Measurements from ENCODE around the gene SLC25A25. TPM values are rescaled to one million over a fixed set of nuclear protein-coding genes. Genes with fewer than 3 reads are reported as not detected.

SLC25A25 gene
- total and polyA plus RNA-seq, 11 donors, result 1.7 to 15.1 (median 6.7) TPM

DNA sequence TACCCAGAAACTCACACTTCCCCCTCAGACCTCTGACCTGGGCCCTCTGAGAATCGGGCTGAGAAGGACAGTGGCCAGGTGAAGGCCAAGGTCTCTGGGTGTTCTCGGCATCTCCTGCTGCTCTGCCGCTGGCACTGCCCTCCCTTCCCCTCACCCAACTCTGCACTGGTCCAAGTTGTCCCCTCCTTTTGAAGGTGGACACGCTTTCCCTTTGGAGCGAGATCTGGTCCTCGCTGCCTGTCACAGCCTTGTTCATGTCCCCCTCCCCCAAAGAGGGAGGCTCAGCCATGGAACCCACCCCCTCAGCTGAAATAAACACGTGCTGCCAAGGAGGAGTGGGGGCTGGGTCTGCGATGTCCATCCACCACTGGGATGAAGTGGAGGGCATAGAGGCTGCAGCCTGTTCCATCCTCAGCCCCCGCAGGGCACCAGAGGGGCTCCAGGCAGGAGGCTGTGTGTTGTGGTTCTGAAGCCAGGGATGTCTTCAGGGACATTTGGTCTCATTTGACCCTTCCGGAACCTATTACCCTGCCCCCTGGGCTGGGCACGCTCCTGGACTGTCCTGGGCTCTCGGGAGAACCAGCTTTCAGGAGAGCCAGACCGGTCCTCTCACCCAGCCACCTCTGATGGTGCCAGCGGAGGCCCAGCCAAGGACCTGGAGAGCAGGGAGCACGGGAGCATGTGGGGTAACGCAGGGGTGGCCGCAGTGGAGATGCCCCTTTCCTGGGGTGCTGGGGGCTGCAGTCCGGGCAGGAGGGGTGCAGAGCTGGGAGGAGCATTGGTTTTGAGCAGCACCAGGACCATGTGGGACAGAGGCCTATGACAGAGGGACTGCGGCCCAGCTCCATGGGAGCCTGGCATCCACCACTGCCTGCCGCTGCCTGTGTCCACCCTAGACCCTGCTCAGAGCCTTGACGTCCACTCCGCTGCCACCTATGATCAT lies 76.5 kb downstream of the SLC25A25 start:
- H3K9me3 ChIP-seq, result no peaks in the 10 kb centered on the region
- peak overlapping the region in 6 of 12 donors; percentile 22 to 54 (median 48) for H3K27ac ChIP-seq
- H3K27me3 ChIP-seq, result no peaks in the 10 kb centered on the region
- intact Hi-C loops (cut with DNase I), result no loop called here
- TF ChIP-seq, protein P1, sequence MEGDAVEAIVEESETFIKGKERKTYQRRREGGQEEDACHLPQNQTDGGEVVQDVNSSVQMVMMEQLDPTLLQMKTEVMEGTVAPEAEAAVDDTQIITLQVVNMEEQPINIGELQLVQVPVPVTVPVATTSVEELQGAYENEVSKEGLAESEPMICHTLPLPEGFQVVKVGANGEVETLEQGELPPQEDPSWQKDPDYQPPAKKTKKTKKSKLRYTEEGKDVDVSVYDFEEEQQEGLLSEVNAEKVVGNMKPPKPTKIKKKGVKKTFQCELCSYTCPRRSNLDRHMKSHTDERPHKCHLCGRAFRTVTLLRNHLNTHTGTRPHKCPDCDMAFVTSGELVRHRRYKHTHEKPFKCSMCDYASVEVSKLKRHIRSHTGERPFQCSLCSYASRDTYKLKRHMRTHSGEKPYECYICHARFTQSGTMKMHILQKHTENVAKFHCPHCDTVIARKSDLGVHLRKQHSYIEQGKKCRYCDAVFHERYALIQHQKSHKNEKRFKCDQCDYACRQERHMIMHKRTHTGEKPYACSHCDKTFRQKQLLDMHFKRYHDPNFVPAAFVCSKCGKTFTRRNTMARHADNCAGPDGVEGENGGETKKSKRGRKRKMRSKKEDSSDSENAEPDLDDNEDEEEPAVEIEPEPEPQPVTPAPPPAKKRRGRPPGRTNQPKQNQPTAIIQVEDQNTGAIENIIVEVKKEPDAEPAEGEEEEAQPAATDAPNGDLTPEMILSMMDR (IDR thresholded peaks at IDR 0.05), result no peak
- no peak for TF ChIP-seq POLR2A (IDR thresholded peaks at IDR 0.05)
- DNase-seq, result peak in 2 of 5 donors; percentile 24 to 52
- peaks cover 0 to 27% (median 9%) of the 10 kb centered on the region in 12 donors for H3K4me1 ChIP-seq
- WGBS, 4 donors, result 88 to 92% (median 90%) methylated on average over 14 to 22 of the region's 22 CpGs
- no peak overlapping the region for H3K4me3 ChIP-seq
- no peak for ATAC-seq
- H3K36me3 ChIP-seq, result no peaks in the 10 kb centered on the region

GRCh38 chr9:128145536-128145935 lies 77.5 kb downstream of the SLC25A25 start:
- Histone ChIP-seq H3K27me3 (no peaks in the 10 kb centered on the region), H3K36me3 (no peaks in the 10 kb centered on the region), H3K4me3 (no peak overlapping the region), H3K27ac (no peak overlapping the region), H3K9me3 (no peaks in the 10 kb centered on the region), H3K4me1 (peaks cover 0 to 38% (median 11%) of the 10 kb centered on the region in 12 donors)
- DNase-seq, result no peak
- intact Hi-C loops (cut with DNase I), result no loop called here
- TF ChIP-seq, protein P1 (IDR thresholded peaks at IDR 0.05), result no peak
- TF ChIP-seq POLR2A (IDR thresholded peaks at IDR 0.05), result no peak
- 83 to 89% (median 86%) methylated on average over 8 of the region's 8 CpGs for WGBS, 4 donors
- ATAC-seq, result no peak

DNA sequence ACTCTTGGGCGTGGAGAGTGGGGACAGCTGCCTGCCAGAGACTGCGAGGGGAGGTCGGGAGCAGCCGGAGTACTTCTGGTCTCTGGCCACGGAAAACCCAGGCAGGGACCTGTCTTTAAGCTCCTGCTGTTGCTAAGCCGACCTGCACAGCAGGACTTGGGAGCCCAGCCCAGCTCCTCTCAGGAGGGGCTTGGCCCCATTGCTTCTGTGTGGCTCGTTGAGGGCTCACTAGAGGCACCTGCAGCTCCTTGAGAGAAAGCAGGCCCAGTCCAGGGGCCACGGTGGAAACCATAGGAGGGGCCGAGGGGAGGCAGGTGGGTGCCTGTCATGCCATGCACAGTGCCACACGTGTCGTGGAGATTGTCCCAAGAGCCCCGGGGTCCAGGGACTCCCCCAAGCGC lies 77.9 kb downstream of the SLC25A25 start:
- Histone ChIP-seq H3K4me1 (peaks cover 0 to 39% (median 11%) of the 10 kb centered on the region in 12 donors), H3K27me3 (no peaks in the 10 kb centered on the region), H3K4me3 (no peak overlapping the region), H3K36me3 (no peaks in the 10 kb centered on the region), H3K27ac (no peak overlapping the region), H3K9me3 (no peaks in the 10 kb centered on the region)
- ATAC-seq, result no peak
- 76 to 87% (median 83%) methylated on average over 9 to 13 of the region's 13 CpGs for WGBS, 4 donors
- intact Hi-C loops (cut with DNase I), result no loop called here
- peak in 2 of 5 donors; percentile 20 to 46 for DNase-seq
- TF ChIP-seq POLR2A (IDR thresholded peaks at IDR 0.05), result no peak
- TF ChIP-seq, protein P1 (IDR thresholded peaks at IDR 0.05), result no peak

DNA sequence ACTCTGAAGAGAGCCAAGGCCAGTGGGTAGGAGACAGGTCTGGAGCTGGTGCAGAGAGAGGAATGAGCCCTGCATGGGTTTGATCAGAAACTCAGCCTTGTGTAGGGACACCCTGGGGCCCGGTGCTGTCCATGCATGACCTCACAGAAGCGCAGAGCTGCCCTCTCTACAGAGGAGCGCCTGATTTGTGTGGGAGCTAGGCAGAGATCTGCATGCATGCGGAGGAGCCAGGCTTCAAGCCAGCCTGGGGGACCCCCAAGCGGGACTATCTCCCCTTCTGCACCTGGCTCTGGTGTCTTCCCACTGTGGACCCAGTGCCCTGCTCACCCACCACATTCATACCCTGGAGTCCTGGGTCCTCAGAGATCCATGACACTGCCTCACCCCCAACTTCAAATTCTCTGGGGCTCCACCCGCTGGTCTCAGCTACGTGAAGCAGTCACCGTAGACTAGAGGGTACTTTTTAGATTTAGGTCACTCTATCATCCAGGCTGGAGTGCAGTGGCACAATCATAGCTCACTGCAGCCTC lies 78.6 kb downstream of the SLC25A25 start:
- no peaks in the 10 kb centered on the region for H3K36me3 ChIP-seq
- no peak for ATAC-seq
- no peaks in the 10 kb centered on the region for H3K27me3 ChIP-seq
- H3K4me3 ChIP-seq, result no peak overlapping the region
- 94 to 96% (median 95%) methylated on average over 4 to 8 of the region's 8 CpGs for WGBS, 4 donors
- H3K27ac ChIP-seq, result no peak overlapping the region
- peak in 2 of 5 donors; percentile 7 to 29 for DNase-seq
- peaks cover 0 to 39% (median 11%) of the 10 kb centered on the region in 12 donors for H3K4me1 ChIP-seq
- intact Hi-C loops (cut with DNase I), result no loop called here
- H3K9me3 ChIP-seq, result no peaks in the 10 kb centered on the region
- TF ChIP-seq, protein P1 (IDR thresholded peaks at IDR 0.05), result no peak
- TF ChIP-seq POLR2A (IDR thresholded peaks at IDR 0.05), result no peak
